Skeletal muscle tissue (tissue), 4 donors: ENCODE data around the gene RBM19. TPM values are rescaled to one million over a fixed set of nuclear protein-coding genes. Genes with fewer than 3 reads are reported as not detected.

Experiments used
- H3K27ac ChIP-seq: one replicate; pipeline ENCODE4 v1.7.0; 2013; ENCODE audit warnings: mild to moderate bottlenecking, low read depth, low read length, inconsistent platforms
- H3K27me3 ChIP-seq, 3 donors: one replicate each; pipeline ENCODE4 v1.7.0; 2013; ENCODE audit warnings: low read length in 3 of 3; ENCODE audit not compliant: control insufficient read depth in 3 of 3, insufficient read depth in 3 of 3
- H3K36me3 ChIP-seq, 3 donors: one replicate each; pipeline ENCODE4 v1.7.0; 2013; ENCODE audit warnings: low read length in 3 of 3; ENCODE audit not compliant: control insufficient read depth in 3 of 3, insufficient read depth in 3 of 3
- H3K4me1 ChIP-seq, 3 donors: one replicate each; pipeline ENCODE4 v1.7.0; 2013; ENCODE audit warnings: low read length in 3 of 3, mild to moderate bottlenecking in 3 of 3; ENCODE audit not compliant: control insufficient read depth in 3 of 3, insufficient read depth in 3 of 3
- H3K4me3 ChIP-seq, 3 donors: one replicate each; pipeline ENCODE4 v1.7.0; 2013; ENCODE audit warnings: low read length in 3 of 3
- H3K9ac ChIP-seq, 3 donors: one replicate each; pipeline ENCODE4 v1.7.0; 2013; ENCODE audit warnings: low read length in 3 of 3, mild to moderate bottlenecking in 3 of 3, moderate library complexity in 2 of 3, low read depth in 1 of 3
- H3K9me3 ChIP-seq, 3 donors: one replicate each; pipeline ENCODE4 v1.7.0; 2013; ENCODE audit warnings: low read length in 3 of 3; ENCODE audit not compliant: control insufficient read depth in 3 of 3
- total RNA-seq: library from RNA; depleted of rRNA; stranded (reverse); fragments of >200 nt; gene quantifications from one replicate; pipeline ENCODE4 v1.2.3, GENCODE V29; 2014
- donor health status: Osteomylitis.

The RBM19 gene
- total RNA-seq, 1 donor from 2014 or later, result 12.5 TPM

DNA sequence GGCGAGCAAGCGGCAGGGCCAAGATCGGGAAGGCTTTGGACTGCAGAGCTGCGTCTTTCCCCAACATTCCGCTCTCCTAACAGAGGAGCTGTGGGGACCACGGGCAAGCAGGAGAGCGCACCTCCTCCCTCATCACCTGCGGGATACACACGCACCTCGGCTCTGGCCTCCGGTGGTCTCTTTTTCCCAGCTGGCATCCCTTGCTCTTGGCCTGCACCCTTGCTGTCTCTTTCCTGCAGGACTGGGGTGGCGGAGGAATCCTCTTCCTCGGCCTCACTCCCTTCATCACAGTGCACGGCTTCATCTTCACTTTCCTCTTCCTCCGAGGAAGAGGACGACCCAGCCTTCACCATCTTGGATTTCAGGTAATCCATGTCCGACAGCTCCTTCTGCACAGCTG is 8.5 kb downstream of the RBM19 start:
- H3K4me3 ChIP-seq, result no peak overlapping the region
- H3K36me3 ChIP-seq, result peaks cover 67 to 90% (median 83%) of the 10 kb centered on the region in 3 donors
- H3K27ac ChIP-seq, result no peak overlapping the region
- no peaks in the 10 kb centered on the region for H3K9me3 ChIP-seq
- no peak overlapping the region for H3K9ac ChIP-seq
- H3K27me3 ChIP-seq, result no peaks in the 10 kb centered on the region
- H3K4me1 ChIP-seq, result no peaks in the 10 kb centered on the region

DNA sequence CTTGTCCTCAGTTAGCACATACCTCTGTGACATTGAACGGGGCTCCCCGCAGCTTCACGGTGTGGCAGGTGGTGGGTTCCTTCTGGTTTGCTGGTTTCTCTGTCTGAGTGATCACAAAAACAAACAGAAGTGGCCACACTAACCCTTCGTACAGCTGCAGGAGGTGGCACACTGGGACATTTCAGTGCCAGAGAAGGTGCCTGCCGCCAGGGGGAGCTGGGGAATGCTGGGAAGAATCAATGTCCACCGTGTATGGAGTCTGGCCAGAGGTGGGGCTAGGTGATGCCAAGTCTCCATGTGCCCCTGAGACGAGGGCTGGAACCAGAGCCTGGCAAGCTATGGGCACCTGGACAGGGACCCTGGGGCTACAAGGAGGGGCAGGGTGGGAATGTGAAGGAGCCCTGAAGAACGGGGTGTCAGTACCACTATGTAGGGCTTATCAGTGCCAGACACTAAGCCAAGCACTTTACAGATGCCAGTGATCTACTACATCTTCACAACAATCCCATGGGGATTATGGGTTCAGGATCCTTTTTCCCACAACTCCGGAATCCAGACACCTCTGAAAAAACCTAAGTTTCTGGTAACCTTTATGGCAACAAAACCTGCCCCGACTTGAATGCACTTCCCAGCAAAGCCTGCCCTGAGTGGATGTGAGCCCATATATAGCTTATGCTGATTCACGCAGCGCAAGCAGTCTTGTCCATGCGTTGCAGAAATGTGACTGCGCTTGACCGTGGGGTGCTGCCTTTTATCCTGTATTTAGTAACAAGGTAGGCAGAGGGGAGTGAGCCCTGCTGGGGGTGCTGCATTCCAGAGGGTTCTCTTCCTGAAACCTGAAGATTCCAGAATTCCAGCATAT is 10.8 kb downstream of the RBM19 start:
- Histone ChIP-seq H3K9ac (no peak overlapping the region), H3K9me3 (no peaks in the 10 kb centered on the region), H3K27me3 (no peaks in the 10 kb centered on the region), H3K27ac (no peak overlapping the region), H3K36me3 (peaks cover 59 to 82% (median 74%) of the 10 kb centered on the region in 3 donors), H3K4me1 (no peaks in the 10 kb centered on the region), H3K4me3 (no peak overlapping the region)

DNA sequence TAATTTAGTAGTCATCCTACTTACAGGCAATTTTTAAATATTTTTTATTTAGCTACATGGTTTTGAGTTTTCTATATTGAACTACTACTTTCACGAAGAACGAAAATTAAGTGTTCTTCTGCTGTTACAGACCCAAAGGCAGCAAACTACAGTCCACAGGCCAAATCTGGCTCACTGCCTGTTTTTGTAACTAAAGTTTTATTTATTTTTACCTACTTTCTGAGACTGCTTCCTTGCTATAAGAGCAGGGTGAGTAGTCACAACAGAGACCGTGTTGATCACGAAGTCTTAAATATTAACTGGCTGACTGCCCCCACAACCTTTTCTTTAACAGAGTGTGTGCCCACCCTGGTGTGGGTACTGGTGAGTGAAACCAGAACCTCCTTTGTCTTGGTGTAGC is 11.6 kb downstream of the RBM19 start:
- H3K27ac ChIP-seq, result no peak overlapping the region
- peaks cover 60 to 82% (median 74%) of the 10 kb centered on the region in 3 donors for H3K36me3 ChIP-seq
- H3K27me3 ChIP-seq, result no peaks in the 10 kb centered on the region
- no peaks in the 10 kb centered on the region for H3K9me3 ChIP-seq
- H3K4me1 ChIP-seq, result no peaks in the 10 kb centered on the region
- no peak overlapping the region for H3K9ac ChIP-seq
- H3K4me3 ChIP-seq, result no peak overlapping the region

DNA sequence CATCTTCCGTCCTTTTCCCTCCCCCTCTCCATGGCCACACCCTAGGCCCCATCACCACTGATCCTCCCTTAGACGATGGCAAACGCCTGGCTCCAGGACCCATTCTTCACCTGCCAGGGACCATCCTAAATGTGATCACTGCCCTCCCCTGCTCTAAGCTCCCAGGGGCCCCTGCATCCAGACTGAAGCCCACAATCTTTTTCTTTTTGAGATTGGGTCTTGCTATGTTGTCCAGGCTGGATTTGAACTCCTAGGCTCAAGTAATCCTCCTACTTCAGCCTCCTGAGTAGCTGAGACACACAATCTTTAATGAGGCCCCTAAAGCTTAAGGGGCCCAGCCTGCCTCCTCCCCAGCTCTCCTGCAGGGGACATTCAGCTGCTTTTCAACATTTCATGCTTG is 15.3 kb downstream of the RBM19 start:
- no peaks in the 10 kb centered on the region for H3K9me3 ChIP-seq
- no peak overlapping the region for H3K9ac ChIP-seq
- no peaks in the 10 kb centered on the region for H3K27me3 ChIP-seq
- peaks cover 64 to 86% (median 81%) of the 10 kb centered on the region in 3 donors for H3K36me3 ChIP-seq
- H3K27ac ChIP-seq, result no peak overlapping the region
- H3K4me3 ChIP-seq, result no peak overlapping the region
- no peaks in the 10 kb centered on the region for H3K4me1 ChIP-seq

DNA sequence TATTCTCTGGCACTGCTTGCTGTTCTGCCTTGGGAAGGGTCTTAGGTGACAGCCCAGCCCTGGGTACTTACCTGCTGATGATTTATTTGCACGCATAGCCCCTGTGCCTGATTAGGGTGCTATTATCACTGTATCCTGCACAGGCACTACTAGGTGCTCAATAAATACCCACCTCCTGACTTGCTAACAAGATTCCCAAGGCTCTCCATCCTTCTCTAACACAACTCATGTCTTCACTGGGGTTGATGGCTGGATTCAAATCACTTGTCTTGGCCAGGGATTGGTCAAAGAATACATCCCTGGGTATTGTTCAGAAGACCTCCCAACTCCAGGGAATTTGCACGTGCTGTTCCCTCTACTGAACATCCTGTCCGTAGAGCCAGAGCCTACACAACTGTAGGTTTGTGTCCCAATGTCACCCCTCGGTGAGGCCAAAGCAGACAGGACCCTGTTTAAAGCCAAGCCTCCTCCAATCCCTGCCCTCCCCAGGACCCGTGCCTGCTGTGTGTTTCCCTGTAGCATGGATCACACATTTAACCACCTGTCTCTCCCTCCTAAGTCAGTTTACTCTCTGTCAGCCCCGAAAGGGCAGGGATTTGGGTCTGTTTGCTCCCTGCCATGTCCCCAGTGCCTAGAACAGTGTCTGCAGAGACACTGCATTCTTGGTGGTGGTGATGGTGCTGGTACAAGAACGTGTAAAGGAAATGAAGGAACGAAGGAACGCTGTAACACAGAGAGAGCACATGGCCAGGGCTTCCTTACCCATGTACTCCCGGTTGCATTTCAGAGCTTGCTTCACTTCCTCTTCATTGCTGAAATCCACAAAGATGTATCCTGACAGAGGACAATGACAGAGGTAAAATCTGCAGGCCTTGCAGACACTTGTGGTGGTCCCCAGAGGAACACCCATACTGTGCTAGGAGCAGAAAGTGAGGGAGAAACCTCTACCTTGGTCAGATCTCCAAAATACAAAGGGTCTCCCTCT is 16.5 kb downstream of the RBM19 start:
- no peak overlapping the region for H3K27ac ChIP-seq
- H3K9ac ChIP-seq, result no peak overlapping the region
- no peaks in the 10 kb centered on the region for H3K9me3 ChIP-seq
- peaks cover 62 to 83% (median 80%) of the 10 kb centered on the region in 3 donors for H3K36me3 ChIP-seq
- H3K27me3 ChIP-seq, result no peaks in the 10 kb centered on the region
- no peaks in the 10 kb centered on the region for H3K4me1 ChIP-seq
- no peak overlapping the region for H3K4me3 ChIP-seq

DNA sequence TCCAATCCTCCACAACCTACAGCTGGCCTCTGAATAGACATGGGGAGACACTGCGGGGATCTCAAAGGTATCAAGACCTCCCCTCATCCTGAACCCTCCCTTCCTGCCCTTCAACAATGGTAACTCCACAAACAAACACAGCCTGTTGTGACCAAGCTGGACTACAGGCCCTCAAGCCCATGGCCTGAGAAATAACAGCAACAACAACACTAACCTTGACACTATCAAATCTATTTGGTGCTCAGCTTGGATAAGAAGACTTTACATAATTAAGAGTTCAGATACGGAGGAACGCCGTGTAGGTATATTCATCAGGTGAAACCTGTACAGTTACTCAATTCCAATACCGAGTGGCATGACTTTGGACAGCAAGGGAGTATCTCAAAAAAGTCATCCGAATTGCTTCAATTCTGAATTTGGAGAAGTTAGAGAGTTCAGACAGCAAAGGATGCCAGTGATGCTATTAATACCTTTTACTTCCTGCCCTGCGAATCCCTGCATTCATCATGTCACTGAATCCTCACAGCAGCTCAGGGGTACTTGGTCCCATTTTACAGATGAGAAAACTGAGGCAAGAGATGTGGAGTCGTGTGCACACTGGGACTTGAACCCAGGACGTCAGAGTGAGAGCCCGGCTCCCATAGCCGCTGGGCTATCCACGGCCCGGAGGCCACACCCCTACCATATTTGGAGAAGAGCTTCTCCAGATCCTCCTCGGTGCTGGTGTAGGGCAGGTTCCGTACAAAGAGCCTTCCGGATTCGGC is 17.8 kb downstream of the RBM19 start:
- Histone ChIP-seq H3K9ac (no peak overlapping the region), H3K36me3 (peaks cover 62 to 75% (median 68%) of the 10 kb centered on the region in 3 donors), H3K9me3 (no peaks in the 10 kb centered on the region), H3K27me3 (no peaks in the 10 kb centered on the region), H3K4me1 (no peaks in the 10 kb centered on the region), H3K4me3 (no peak overlapping the region), H3K27ac (no peak overlapping the region)

DNA sequence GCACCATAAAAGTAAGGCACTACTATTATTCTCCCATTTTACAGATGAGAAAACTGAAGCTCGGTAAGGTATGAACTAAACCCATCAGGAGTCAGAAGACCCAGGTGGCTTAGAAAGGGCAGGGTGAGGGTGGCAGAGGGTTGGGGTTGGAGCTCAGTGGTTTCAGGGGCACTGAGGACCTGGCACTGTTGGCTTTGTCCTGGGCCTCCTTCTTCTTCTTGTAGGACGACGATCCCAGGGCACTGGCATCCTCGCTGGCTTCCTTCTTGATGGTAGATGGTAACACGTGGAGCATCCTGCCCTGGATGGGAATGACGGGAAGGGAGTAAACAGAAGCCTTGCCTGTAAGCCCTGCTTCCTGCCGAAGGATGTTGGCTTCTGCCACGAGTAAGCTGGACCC is 19.9 kb downstream of the RBM19 start:
- no peaks in the 10 kb centered on the region for H3K4me1 ChIP-seq
- no peak overlapping the region for H3K27ac ChIP-seq
- H3K9ac ChIP-seq, result no peak overlapping the region
- H3K4me3 ChIP-seq, result no peak overlapping the region
- H3K36me3 ChIP-seq, result peaks cover 73 to 79% (median 75%) of the 10 kb centered on the region in 3 donors
- H3K27me3 ChIP-seq, result no peaks in the 10 kb centered on the region
- no peaks in the 10 kb centered on the region for H3K9me3 ChIP-seq

DNA sequence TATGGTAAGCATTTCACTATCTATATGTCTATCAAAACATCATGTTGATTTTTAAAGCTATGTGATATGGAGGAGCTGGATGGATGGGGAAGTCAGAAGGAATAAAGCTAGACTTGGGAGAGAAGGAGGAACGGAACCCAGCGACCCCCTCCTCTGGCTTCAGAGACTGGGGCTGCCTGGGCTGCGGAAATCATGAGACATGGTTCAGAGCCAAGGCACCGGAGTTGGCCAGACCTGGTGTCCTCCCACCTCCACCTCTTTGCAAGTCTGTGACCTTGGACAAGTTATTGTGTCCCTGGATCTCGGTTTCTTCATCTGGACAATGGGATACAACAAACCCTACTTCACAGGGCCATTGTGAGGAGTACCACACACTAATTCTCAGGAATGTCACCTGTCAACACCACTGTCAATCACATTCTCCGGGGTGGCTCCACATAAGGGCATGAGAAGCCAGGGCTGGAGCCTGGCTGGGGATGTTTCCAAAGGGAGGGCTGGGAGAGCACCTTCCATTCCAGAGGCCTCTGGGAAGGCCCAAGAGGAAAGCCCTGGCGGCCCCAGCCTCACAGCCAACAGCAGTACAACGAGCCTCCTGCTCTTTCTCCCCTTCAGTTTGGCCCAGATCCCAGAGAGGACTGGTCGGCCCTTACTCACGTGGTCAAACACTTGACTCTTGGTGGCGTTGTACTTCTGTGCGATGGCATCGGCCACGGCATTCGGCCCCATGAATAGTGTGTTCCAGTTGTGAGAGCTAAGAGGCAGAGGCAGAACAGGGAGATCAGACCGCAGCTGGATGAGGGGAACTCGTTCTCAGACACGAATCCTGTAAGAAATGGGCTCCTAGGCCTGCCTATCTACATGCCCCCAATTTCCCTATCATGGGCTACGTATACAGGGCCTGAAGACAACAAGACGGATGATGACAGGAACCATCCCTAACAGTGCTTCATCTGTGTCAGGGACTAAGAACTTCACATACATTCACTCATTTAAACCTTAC is 20.7 kb downstream of the RBM19 start:
- Histone ChIP-seq H3K9ac (no peak overlapping the region), H3K36me3 (peaks cover 77 to 83% (median 81%) of the 10 kb centered on the region in 3 donors), H3K27ac (no peak overlapping the region), H3K4me1 (no peaks in the 10 kb centered on the region), H3K27me3 (no peaks in the 10 kb centered on the region), H3K4me3 (no peak overlapping the region), H3K9me3 (no peaks in the 10 kb centered on the region)

DNA sequence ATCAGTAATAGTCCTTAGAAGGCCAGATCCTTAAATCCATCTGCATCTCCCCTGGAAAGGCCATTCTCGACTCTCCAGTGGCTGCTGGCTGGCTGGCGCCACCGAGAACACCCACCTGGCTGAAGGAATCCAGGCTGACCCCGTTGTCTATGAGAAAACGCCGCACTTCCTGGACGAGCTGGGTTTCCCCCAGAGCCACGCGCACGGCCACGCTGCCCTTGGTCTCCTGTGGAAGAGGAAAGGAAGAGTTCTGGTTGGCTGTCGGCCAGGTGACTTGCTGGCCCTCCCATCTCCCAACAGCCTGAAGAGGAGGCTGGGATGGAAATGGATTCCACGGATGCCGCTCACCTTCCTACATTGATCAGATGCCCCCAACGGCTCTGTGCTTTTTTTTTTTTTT is 23.9 kb downstream of the RBM19 start:
- Histone ChIP-seq H3K27me3 (no peaks in the 10 kb centered on the region), H3K9me3 (no peaks in the 10 kb centered on the region), H3K36me3 (peaks cover 67 to 78% (median 69%) of the 10 kb centered on the region in 3 donors), H3K4me1 (no peaks in the 10 kb centered on the region), H3K27ac (no peak overlapping the region), H3K9ac (no peak overlapping the region), H3K4me3 (no peak overlapping the region)
